Measurements from ENCODE around the gene YY1.
A peak's percentile ranks its signal among the peaks of the same experiment; 100 is the strongest.
"Not testable (repeated sequence)": the region's sequence is repeated elsewhere in the genome, so short reads cannot be mapped to it uniquely, and the experiment has no call there.

The YY1 gene

GRCh38 chr14:100283984-100284881, 45.3 kb downstream of the YY1 start:
- no peak for DNase-seq (ENCODE audit: low read depth)

GRCh38 chr14:100285021-100285912, 46.3 kb downstream of the YY1 start:
- peak; percentile 65 for DNase-seq (ENCODE audit: low read depth)

- no peak for DNase-seq (ENCODE audit: low read depth)
Observed at GRCh38 chr14:100285913-100286400, 47.0 kb downstream of the YY1 start.

GRCh38 chr14:100286484-100287191, 47.7 kb downstream of the YY1 start:
- no peak for DNase-seq (ENCODE audit: low read depth)

- DNase-seq (ENCODE audit: low read depth): no peak
Observed at GRCh38 chr14:100287202-100287997, 48.5 kb downstream of the YY1 start.

- not testable (repeated sequence) for DNase-seq (ENCODE audit: low read depth)
Observed at GRCh38 chr14:100287998-100288295, 49.0 kb downstream of the YY1 start.

GRCh38 chr14:100288382-100289185, 49.6 kb downstream of the YY1 start:
- DNase-seq (ENCODE audit: low read depth): no peak

- DNase-seq (ENCODE audit: low read depth): no peak
Observed at GRCh38 chr14:100289916-100290606, 51.1 kb downstream of the YY1 start.

GRCh38 chr14:100290607-100291304, 51.8 kb downstream of the YY1 start:
- no peak for DNase-seq (ENCODE audit: low read depth)

GRCh38 chr14:100291305-100292075, 52.5 kb downstream of the YY1 start:
- no peak for DNase-seq (ENCODE audit: low read depth)

GRCh38 chr14:100292301-100292775, 53.4 kb downstream of the YY1 start:
- DNase-seq (ENCODE audit: low read depth): no peak

- DNase-seq (ENCODE audit: low read depth): no peak
Observed at GRCh38 chr14:100292776-100293461, 54.0 kb downstream of the YY1 start.

- no peak for DNase-seq (ENCODE audit: low read depth)
Observed at GRCh38 chr14:100293497-100294212, 54.7 kb downstream of the YY1 start.

GRCh38 chr14:100294213-100294962, 55.4 kb downstream of the YY1 start:
- no peak for DNase-seq (ENCODE audit: low read depth)

GRCh38 chr14:100294963-100295330, 56.0 kb downstream of the YY1 start:
- DNase-seq (ENCODE audit: low read depth): no peak

- no peak for DNase-seq (ENCODE audit: low read depth)
Observed at GRCh38 chr14:100295376-100296105, 56.6 kb downstream of the YY1 start.

All from activated gamma-delta T cell treated with anti-CD3 and anti-CD28 coated beads, Interleukin-2, amount 50 U/mL, for 16 hours (primary cell).